Body of pancreas (tissue), 4 donors: Measurements from ENCODE around the gene MKRN2.

Source experiments
- CTCF ChIP-seq, 7 experiments: fragments of 450-650 bp in 4 of 7; fragments of 200-600 bp in 3 of 7; sonication (generic) in 3 of 7; IDR thresholded peaks; one replicate each; pipeline ENCODE4 v1.5.1; 2016 to 2019; ENCODE audit warnings: antibody characterized with exemption in 7 of 7
- POLR2A ChIP-seq, 3 donors: fragments of 450-650 bp; IDR thresholded peaks; one replicate each; pipeline ENCODE4 v1.6.1; 2016; ENCODE audit warnings: antibody characterized with exemption in 3 of 3, mild to moderate bottlenecking in 2 of 3

GRCh38 chr3:12593473-12593872, 36.6 kb downstream of the MKRN2 start:
- no peak for TF ChIP-seq CTCF (IDR thresholded peaks at IDR 0.05)
- TF ChIP-seq POLR2A (IDR thresholded peaks at IDR 0.05): no peak
